GM12892 (cell line): Measurements from ENCODE around the gene PARD3.

Source experiments
- POLR2A ChIP-seq: IDR thresholded peaks from 2 replicates; pipeline ENCODE4 v1.6.1; 2011; ENCODE audit warnings: low read depth, low read length, control low read depth
- POLR2AphosphoS5 ChIP-seq: IDR thresholded peaks from 2 replicates; pipeline ENCODE4 v1.6.1; 2011; ENCODE audit warnings: low read depth, low read length, control low read depth
- TAF1 ChIP-seq: IDR thresholded peaks from 2 replicates; pipeline ENCODE4 v1.6.1; 2011; ENCODE audit warnings: low read depth, mild to moderate bottlenecking, control low read depth, low read length, borderline replicate concordance

DNA sequence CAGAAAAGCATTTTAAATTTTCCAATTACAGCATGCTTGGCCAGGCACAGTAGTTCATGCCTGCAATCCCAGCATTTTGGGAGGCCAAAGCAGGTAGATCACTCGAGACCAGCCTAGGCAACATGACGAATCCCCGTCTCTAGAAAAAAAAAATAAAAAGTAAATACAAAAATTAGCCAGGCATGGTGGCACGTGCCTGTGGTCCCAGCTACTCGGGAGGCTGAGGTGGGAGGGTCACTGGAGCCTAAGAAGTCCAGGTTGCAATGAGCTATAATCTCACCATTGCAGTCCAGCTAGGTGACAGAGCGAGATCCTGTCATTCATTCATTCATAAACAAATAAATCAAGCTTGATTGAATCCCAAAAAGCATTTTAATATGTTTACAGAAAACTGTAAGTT is 234.9 kb downstream of the PARD3 start:
- TF ChIP-seq POLR2A: no peak
- no peak for TF ChIP-seq TAF1
- no peak for TF ChIP-seq POLR2AphosphoS5
